ENCODE measurements around the gene DHODH.
"Not testable (repeated sequence)": the region's sequence is repeated elsewhere in the genome, so short reads cannot be mapped to it uniquely, and the experiment has no call there.

DHODH gene

DNA sequence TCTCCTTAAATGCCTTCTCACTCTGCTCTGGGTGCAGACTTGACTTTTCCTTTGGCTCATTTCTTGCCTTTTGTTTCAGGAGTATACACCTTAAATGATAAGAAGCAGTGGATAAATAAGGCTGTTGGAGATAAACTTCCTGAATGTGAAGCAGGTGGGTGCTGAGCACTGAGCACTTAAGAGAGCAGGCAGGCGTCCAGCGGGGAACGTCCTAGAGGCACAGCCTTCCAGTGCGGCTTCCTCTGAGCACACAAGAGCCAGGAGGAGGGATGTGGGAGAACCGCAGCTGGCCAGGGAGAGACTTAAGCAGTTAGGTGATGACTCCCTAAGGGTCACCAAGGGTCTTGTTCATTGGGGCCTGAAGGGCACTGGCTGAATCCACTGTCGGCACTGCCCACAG is 48.8 kb downstream of the DHODH start:
- DNase-seq = not testable (repeated sequence)

DNA sequence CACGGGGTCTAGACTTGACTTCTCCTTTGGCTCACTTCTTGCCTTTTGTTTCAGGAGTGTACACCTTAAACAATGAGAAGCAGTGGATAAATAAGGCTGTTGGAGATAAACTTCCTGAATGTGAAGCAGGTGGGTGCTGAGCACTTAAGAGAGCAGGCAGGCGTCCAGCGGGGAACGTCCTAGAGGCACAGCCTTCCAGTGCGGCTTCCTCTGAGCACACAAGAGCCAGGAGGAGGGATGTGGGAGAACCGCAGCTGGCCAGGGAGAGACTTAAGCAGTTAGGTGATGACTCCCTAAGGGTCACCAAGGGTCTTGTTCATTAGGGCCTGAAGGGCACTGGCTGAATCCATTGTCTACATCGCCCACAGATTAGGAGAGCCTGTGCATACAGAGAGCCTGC is 50.5 kb downstream of the DHODH start:
- not testable (repeated sequence) for DNase-seq

DNA sequence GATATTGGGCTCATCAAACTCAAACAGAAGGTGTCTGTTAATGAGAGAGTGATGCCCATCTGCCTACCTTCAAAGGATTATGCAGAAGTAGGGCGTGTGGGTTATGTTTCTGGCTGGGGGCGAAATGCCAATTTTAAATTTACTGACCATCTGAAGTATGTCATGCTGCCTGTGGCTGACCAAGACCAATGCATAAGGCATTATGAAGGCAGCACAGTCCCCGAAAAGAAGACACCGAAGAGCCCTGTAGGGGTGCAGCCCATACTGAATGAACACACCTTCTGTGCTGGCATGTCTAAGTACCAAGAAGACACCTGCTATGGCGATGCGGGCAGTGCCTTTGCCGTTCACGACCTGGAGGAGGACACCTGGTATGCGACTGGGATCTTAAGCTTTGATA is 51.9 kb downstream of the DHODH start:
- DNase-seq = no peak

DNA sequence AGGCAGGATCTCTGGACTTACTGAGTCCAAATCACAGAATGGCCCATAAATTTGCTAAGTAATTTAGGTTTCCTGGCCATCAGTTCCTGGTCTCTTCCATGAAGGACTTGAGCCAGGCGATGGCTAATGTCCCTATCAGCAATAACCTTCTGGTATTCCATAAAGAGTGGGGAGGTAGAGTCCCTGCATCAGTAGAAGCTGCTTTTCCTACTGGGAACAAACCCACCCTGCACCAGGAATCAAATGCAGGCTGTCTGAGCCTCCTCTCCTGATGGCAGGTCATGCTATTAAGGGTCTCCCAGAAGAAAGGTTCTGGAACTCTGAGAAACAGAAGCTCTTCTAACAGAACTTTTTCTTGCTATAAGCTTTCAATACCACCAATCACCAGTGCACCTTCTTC is 53.0 kb downstream of the DHODH start:
- no peak for DNase-seq

DNA sequence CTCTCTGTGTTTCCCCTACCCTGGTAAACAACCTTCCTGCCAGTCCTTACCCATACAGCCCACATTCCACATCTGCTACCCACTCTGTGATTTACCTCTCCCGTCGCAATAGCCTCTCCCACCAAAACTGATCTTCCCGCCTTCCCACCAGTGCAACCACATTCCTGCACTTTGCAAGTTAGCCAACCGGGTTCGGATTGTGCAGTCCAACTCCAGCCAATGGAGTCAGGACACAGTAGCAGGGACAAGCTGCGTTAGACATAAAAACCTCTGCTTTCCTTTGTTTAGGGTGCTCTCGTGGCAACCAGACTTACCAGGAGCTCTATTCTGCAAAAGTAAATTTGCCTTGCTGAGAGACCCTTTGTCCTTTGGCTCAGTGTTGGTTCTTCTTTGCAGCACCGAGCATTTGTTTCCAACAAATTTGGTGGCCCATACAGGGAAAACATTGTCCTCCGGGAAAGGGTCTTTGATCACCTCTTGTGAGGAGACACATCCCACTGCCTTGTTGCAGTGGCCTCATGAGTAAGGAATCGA is 55.9 kb downstream of the DHODH start:
- no peak for DNase-seq

DNA sequence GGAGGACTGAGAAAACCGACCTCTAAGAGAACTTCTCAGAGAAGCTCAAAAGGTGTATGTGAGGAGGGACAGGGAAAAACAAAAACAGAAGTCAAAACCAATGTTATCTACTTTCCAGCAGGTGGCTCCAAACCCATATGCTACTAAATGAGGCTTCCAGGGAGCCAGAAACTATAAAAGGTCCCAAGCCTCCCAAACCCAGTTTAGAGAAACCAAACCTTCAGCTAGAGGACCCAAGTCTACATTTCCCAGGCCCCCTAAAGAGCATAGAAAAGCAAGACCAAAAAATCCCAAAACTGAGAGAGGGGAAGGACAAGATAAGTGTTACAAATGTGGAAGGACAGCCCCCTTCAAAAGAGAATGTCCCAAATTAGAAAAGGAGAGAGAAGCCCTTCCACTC is 58.2 kb downstream of the DHODH start:
- DNase-seq = peak; percentile 35

DNA sequence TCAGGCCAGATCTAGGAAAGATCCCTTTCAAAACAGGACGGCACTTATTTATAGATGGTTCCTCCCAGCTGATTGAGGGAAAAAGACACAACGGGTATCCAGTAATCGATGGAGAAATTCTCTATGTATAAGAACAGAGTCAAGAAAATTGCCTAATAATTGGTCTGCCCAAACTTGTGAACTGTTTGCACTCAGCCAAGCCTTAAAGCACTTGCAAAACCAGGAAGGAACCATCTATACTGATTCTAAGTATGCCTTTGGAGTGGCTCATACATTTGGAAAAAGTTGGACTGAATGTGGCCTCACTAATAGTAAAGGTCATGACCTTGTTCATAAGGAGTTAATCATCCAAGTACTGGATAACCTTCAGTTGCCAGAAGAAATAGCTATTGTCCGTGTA is 60.4 kb downstream of the DHODH start:
- no peak for DNase-seq

DNA sequence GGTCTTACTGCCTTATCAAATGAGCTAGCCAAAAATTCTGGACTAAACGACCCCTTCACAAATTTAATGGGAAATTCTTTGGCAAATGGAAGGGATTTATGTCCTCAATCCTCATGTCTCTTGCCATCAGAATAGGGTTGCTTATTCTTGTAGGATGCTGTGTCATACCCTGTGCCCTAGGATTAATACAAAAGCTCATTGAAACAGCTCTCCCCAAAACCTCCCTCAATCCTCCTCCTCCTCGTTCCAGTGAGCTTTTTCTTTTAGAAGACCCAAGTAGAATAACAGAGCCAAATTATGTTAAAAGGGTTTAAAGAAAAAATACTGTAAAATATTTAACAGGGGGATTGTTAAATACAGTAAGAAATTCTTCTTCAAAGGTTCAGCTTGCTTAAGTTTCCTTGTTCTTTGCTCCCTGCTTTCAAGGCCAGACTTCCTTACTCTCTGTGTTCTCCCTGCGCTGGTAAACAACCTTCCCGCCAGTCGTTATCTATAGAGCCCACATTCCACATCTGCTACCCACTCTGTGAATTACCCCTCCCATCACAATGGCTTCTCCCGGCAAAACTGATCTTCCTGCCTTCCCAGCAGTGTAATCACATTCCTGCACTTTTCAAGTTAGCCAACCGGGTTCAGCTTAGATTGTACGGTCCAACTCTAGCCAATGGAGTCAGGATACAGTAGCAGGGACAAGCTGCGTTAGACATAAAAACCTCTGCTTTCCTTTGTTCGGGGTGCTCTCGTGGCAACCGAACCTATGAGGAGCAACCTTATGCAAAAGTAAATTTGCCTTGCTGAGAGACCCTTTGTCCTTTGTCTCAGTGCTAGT is 64.2 kb downstream of the DHODH start:
- DNase-seq = no peak

DNA sequence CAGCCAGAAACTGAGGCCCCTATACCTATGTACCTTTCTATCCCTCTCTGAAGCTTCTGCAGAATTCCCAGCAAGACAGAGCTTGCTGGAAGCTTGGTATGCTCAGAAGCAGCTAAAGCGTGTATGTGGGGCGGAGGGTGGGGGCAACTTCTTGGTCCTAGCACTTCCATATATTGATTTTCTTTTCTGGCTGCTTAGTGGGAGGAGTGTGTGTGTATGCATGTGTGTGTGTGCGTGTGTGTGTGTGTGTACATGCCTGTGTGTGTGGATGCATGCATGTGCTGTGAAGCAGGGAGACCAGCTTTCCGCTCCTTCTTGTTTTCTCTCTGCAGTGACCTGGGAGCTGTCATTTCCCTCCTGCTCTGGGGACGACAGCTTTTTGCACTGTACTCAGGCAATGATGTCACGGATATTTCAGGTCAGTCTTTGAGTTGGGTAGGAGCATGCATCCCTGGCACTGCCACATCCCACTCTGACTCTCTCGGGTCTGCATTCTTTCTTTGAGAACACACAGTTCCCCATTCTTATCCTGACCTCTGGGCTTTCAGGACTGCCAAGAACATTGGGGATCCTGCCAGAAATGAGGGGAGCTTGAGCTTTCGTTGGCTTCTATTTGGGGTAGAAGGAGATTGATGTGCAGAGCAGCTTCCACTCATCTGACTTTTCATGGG is 65.2 kb downstream of the DHODH start:
- DNase-seq = no peak

DNA sequence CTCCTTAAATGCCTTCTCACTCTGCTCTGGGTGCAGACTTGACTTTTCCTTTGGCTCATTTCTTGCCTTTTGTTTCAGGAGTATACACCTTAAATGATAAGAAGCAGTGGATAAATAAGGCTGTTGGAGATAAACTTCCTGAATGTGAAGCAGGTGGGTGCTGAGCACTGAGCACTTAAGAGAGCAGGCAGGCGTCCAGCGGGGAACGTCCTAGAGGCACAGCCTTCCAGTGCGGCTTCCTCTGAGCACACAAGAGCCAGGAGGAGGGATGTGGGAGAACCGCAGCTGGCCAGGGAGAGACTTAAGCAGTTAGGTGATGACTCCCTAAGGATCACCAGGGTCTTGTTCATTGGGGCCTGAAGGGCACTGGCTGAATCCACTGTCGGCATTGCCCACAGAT is 66.5 kb downstream of the DHODH start:
- DNase-seq = not testable (repeated sequence)

Measured in kidney glomerular epithelial cell (primary cell).